Pancreas (tissue), 10 donors: ENCODE results near the gene BSG. TPM values are rescaled to one million over a fixed set of nuclear protein-coding genes. Genes with fewer than 3 reads are reported as not detected.
A peak's percentile ranks its signal among the peaks of the same experiment; 100 is the strongest.

Source experiments
- ATAC-seq, 4 donors: fragments of 200-7000 bp; cut with Tn5 transposase; one replicate each; pipeline versions ENCODE4 v1.8.0 to v1.9.1; 2020; ENCODE audit warnings: mild to moderate bottlenecking in 4 of 4, moderate library complexity in 4 of 4
- DNase-seq, 6 donors: peaks; one replicate each; pipeline ENCODE4 v3.0.0-alpha.2; 2020
- FAIRE-seq: peaks from 2 replicates; lab custom pipeline; 2012; peaks lifted over from hg19 to GRCh38; lab: Jason Lieb, UNC
- H3K27ac ChIP-seq, 4 donors: fragments of 200-600 bp; sonication (generic); 1 replicate in 3 of 4; 2 replicates in 1 of 4; pipeline versions ENCODE4 v1.5.0 to v1.8.0; 2020
- H3K27me3 ChIP-seq, 4 donors: fragments of 200-600 bp; one replicate each; pipeline ENCODE4 v1.8.0; 2021
- H3K36me3 ChIP-seq, 3 donors: fragments of 200-600 bp; sonication (generic) in 1 of 3; one replicate each; pipeline versions ENCODE4 v1.5.0 to v1.8.0; 2020 to 2021
- H3K4me1 ChIP-seq, 3 donors: fragments of 200-600 bp; one replicate each; pipeline ENCODE4 v1.8.0; 2021
- H3K4me3 ChIP-seq, 4 donors: fragments of 200-600 bp; sonication (generic) in 2 of 4; one replicate each; pipeline versions ENCODE4 v1.5.0 to v1.8.0; 2020 to 2021
- H3K9me3 ChIP-seq, 4 donors: fragments of 200-600 bp; one replicate each; pipeline ENCODE4 v1.8.0; 2021
- CTCF ChIP-seq, 4 donors: fragments of 200-600 bp; sonication (generic) in 3 of 4; IDR thresholded peaks; one replicate each; pipeline versions ENCODE4 v1.5.0 to v1.8.0; 2021; ENCODE audit warnings: antibody characterized with exemption in 4 of 4
- WGBS, 2 donors: extraction: QIAGEN DNeasy Blood & Tissue Kit; methylation state at CpG; one replicate each; pipeline ENCODE4 v1.1.7; 2013; 5-methylcytosine and 5-hydroxymethylcytosine counted together
- intact Hi-C, 3 donors: fragments of 100-400 bp; cut with DNase I; formaldehyde crosslinking; loops; one replicate each; pipeline versions ENCODE4 v1.11.1 to v1.14.2; 2022
- polyA plus RNA-seq, 2 donors: library from polyadenylated mRNA; stranded (reverse); fragments of 200-250 nt; gene quantifications; one replicate each; pipeline ENCODE4 v1.2.3, GENCODE V29; 2013
- total RNA-seq, 6 donors: library from RNA; stranded (reverse); fragmentation: NEBNext Ultra II Directional in 4 of 6; extraction: Animal tissue kit (Norgen Biotek cat#: 25700) in 4 of 6; gene quantifications; one replicate each; pipeline versions ENCODE4 v1.2.1 to v1.2.4, GENCODE V29; 2021 to 2023
- donor health status: healthy with polysubstance abuse.
- donor health status: DM: no; HTN: no; CAD: no; lungs with moderate emphysema.
- donor health status: DM: no; HTN: no; CAD: no.
- donor health status: control.
- donor health status: control.
- donor health status: Bipolar disorder and iron deficiency.
- donor health status: DM: yes; HTN: yes; CAD: no.
- donor health status: DM: no; HTN: no; CAD: no.
- donor health status: DM: no; HTN: no; CAD: no.
- donor health status: DM: yes; HTN: yes; CAD: no.

BSG gene
- total and polyA plus RNA-seq, 8 donors = 122 to 256 (median 159) TPM

GRCh38 chr19:629961-630714 lies 57.7 kb downstream of the BSG start:
- intact Hi-C loops = no loop called here
- no peak for FAIRE-seq
- no peaks in the 10 kb centered on the region for H3K36me3 ChIP-seq
- TF ChIP-seq CTCF (IDR thresholded peaks at IDR 0.05) = no peak
- H3K4me1 ChIP-seq = peaks cover 0 to 5% (median 4%) of the 10 kb centered on the region in 3 donors
- DNase-seq = peak in 1 of 6 donors; percentile 65
- no peak overlapping the region for H3K4me3 ChIP-seq
- H3K27ac ChIP-seq = no peak overlapping the region
- no peaks in the 10 kb centered on the region for H3K27me3 ChIP-seq
- no peaks in the 10 kb centered on the region for H3K9me3 ChIP-seq
- ATAC-seq = no peak
- 92 to 95% methylated on average over 30 of the region's 30 CpGs for WGBS, 2 donors

GRCh38 chr19:632579-633067 lies 60.2 kb downstream of the BSG start:
- Histone ChIP-seq H3K4me1 (peaks cover 0 to 5% (median 4%) of the 10 kb centered on the region in 3 donors), H3K4me3 (peak overlapping the region; percentile 74 to 99 (median 84)), H3K27me3 (no peaks in the 10 kb centered on the region), H3K36me3 (no peaks in the 10 kb centered on the region), H3K27ac (no peak overlapping the region), H3K9me3 (no peaks in the 10 kb centered on the region)
- intact Hi-C loops = no loop called here
- DNase-seq = peak in 1 of 6 donors; percentile 79
- FAIRE-seq = no peak
- TF ChIP-seq CTCF (IDR thresholded peaks at IDR 0.05) = no peak
- WGBS, 2 donors = 2 to 5% methylated on average over 34 to 35 of the region's 35 CpGs
- ATAC-seq = peak; percentile 3 to 18 (median 7)

Other genes starting within 250 kb of the BSG start
- 10 to 100 TPM in 2 of 6 donors, 1 to 10 TPM in 4; 6.9 to 12.9 (median 8.8) TPM for gene MIER2, start 227.8 kb upstream of the BSG start, total RNA-seq
- 10 to 100 TPM; 18.9 to 20.1 TPM for gene MIER2, start 227.8 kb upstream of the BSG start, polyA plus RNA-seq
- 1 to 10 TPM in 2 of 6 donors, under 1 TPM in 4; 0.16 to 1.3 (median 0.59) TPM for gene C2CD4C, start 163.4 kb upstream of the BSG start, total RNA-seq
- gene C2CD4C, start 163.4 kb upstream of the BSG start, polyA plus RNA-seq = 1 to 10 TPM; 1.5 to 2.1 TPM
- 100 to 1,000 TPM in 3 of 6 donors, 10 to 100 TPM in 3; 76.2 to 130 (median 99.9) TPM for gene SHC2, start 111.6 kb upstream of the BSG start, total RNA-seq
- 100 to 1,000 TPM; 257 to 382 TPM for gene SHC2, start 111.6 kb upstream of the BSG start, polyA plus RNA-seq
- gene MADCAM1, start 76.1 kb upstream of the BSG start, total RNA-seq = 1 to 10 TPM in 4 of 6 donors, under 1 TPM in 2; 0.66 to 4.2 (median 1.2) TPM
- 1 to 10 TPM; 2.5 to 7.5 TPM for gene MADCAM1, start 76.1 kb upstream of the BSG start, polyA plus RNA-seq
- 10 to 100 TPM in 4 of 6 donors, 1 to 10 TPM in 2; 8.8 to 16.2 (median 10.7) TPM for gene TPGS1, start 65.1 kb upstream of the BSG start, total RNA-seq
- gene TPGS1, start 65.1 kb upstream of the BSG start, polyA plus RNA-seq = 10 to 100 TPM; 14.3 to 29.7 TPM
- 10 to 100 TPM; 26.2 to 49.4 (median 39.1) TPM for gene CDC34, start 40.8 kb upstream of the BSG start, total RNA-seq
- gene CDC34, start 40.8 kb upstream of the BSG start, polyA plus RNA-seq = 100 to 1,000 TPM in 1 of 2 donors, 10 to 100 TPM in 1; 80.0 to 107 TPM
- under 1 TPM in 4 of 6 donors, not detected in 2; 0.28 to 0.38 (median 0.33) TPM for gene GZMM, start 28.5 kb upstream of the BSG start, total RNA-seq
- under 1 TPM; 0.31 to 0.38 TPM for gene GZMM, start 28.5 kb upstream of the BSG start, polyA plus RNA-seq
- under 1 TPM; 0.12 to 0.46 (median 0.18) TPM for gene HCN2, start 17.3 kb downstream of the BSG start, total RNA-seq
- gene HCN2, start 17.3 kb downstream of the BSG start, polyA plus RNA-seq = under 1 TPM; 0.27 to 0.82 TPM
- gene POLRMT, start 60.9 kb downstream of the BSG start, total RNA-seq = 10 to 100 TPM; 19.3 to 34.7 (median 24.7) TPM
- gene POLRMT, start 60.9 kb downstream of the BSG start, polyA plus RNA-seq = 100 to 1,000 TPM in 1 of 2 donors, 10 to 100 TPM in 1; 95.3 to 101 TPM
- under 1 TPM in 4 of 6 donors, not detected in 2; 0.12 to 0.25 (median 0.23) TPM for gene FGF22, start 67.3 kb downstream of the BSG start, total RNA-seq
- gene FGF22, start 67.3 kb downstream of the BSG start, polyA plus RNA-seq = under 1 TPM; 0.45 to 0.53 TPM
- 10 to 100 TPM; 11.9 to 21.5 (median 16.5) TPM for gene RNF126, start 90.6 kb downstream of the BSG start, total RNA-seq
- 10 to 100 TPM; 31.7 to 33.7 TPM for gene RNF126, start 90.6 kb downstream of the BSG start, polyA plus RNA-seq
- 100 to 1,000 TPM in 1 of 6 donors, 10 to 100 TPM in 3, 1 to 10 TPM in 2; 6.6 to 148 (median 18.4) TPM for gene FSTL3, start 103.8 kb downstream of the BSG start, total RNA-seq
- 100 to 1,000 TPM in 1 of 2 donors, 10 to 100 TPM in 1; 24.1 to 119 TPM for gene FSTL3, start 103.8 kb downstream of the BSG start, polyA plus RNA-seq
- not detected for gene PRSS57, start 122.9 kb downstream of the BSG start, total RNA-seq
- not detected for gene PRSS57, start 122.9 kb downstream of the BSG start, polyA plus RNA-seq
- gene PALM, start 136.3 kb downstream of the BSG start, total RNA-seq = 10 to 100 TPM in 1 of 6 donors, 1 to 10 TPM in 5; 3.5 to 12.6 (median 5.1) TPM
- 10 to 100 TPM in 1 of 2 donors, 1 to 10 TPM in 1; 9.2 to 10.1 TPM for gene PALM, start 136.3 kb downstream of the BSG start, polyA plus RNA-seq
- gene MISP, start 178.5 kb downstream of the BSG start, total RNA-seq = 1 to 10 TPM in 5 of 6 donors, under 1 TPM in 1; 0.63 to 2.6 (median 1.3) TPM
- gene MISP, start 178.5 kb downstream of the BSG start, polyA plus RNA-seq = 1 to 10 TPM; 1.3 to 7.5 TPM
- 100 to 1,000 TPM in 5 of 6 donors, 10 to 100 TPM in 1; 83.3 to 160 (median 130) TPM for gene PTBP1, start 224.9 kb downstream of the BSG start, total RNA-seq
- 100 to 1,000 TPM in 1 of 2 donors, 10 to 100 TPM in 1; 90.7 to 104 TPM for gene PTBP1, start 224.9 kb downstream of the BSG start, polyA plus RNA-seq
- under 1 TPM in 1 of 6 donors, not detected in 5; 0.38 TPM for gene PLPPR3, start 249.4 kb downstream of the BSG start, total RNA-seq
- under 1 TPM in 1 of 2 donors, not detected in 1; 0.05 TPM for gene PLPPR3, start 249.4 kb downstream of the BSG start, polyA plus RNA-seq